Measurements from ENCODE around the gene MIEF1.

MIEF1 gene

DNA sequence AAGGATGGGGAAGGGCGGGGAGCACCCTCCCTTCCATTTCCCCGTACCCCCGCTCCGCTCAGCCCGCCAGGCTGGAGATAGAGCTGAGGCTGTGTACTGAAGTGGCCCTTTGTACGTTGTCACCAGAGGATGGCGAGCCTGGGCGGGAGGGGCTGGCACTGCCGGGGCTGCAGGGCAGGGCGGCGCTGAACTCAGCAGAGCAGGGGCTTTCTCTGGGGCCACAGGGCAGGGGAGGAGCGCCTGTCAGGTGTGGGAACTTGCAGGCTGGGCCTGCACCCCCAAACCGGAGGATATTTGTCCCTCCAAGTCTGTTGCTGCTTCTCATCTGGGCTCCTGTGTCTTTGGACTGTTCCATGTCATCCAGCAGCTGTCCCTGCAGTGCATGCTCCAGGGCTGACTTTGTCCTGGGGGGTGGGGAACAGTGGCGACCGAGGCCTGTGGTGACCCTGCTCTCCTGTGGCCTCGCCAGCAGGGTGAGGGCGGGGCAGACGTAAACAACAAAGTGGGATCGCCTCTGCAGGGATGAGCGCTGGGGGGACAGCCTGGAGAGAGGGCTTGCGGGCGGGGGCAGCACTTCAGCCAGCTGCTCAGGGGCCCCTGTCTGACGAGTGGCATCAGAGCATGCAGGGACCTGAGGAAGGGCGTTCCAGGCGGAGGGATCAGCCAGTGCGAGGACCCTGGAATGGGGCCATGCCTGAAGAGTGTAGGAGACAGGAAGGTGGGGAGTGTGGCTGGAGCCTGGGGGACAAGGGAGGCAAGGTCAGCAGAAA, 32.2 kb upstream of the MIEF1 start:
- DNase-seq = no peak
- in situ Hi-C loops (cut with HindIII; ENCODE audit: low pct_ligation_motif_present, low pct_unique_long_range_greater_than_20kb, low sequenced_read_pairs) = no loop called here

DNA sequence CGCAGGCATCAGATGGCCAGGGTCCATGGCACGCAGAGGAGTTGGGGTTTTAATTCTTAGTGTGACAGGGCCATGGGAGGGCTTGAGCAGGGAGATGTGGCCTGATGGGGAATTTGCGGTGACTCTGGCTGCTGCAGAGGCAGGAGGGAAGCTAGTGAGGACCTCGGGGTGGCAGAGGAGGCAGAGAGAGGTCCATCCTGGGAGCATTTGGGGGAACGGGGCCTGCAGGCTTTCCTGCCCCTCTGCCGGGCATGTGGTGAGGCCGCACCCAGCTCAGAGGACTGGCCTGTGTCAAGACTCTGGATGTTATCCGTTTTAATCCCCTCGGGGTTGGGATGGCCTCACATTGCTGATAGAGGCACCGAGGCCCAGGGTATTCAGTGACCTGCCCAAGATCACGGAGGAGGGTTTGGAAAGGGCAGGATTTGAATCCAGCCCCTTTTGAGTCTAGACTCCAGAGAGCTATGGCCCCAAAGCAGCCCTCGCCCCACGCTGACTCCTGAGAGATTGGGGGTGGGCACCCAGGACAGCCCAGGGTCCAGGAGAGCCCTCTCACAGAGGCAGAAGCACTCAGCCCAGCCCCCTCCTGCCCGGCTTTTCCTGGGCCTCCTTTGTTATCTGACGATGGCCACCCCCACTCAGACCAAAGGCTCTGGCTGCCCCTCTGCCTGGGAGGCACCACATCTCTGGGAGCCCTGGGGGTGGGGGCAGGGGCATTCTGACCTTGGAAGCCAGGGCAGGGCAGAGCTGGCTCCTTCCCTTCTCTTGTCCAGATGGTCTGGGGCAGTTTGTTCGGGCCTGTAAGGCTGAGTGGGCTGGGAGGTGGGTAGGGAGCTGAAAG, 31.4 kb upstream of the MIEF1 start:
- in situ Hi-C loops (cut with HindIII; ENCODE audit: low pct_ligation_motif_present, low pct_unique_long_range_greater_than_20kb, low sequenced_read_pairs) = no loop called here
- DNase-seq = no peak

DNA sequence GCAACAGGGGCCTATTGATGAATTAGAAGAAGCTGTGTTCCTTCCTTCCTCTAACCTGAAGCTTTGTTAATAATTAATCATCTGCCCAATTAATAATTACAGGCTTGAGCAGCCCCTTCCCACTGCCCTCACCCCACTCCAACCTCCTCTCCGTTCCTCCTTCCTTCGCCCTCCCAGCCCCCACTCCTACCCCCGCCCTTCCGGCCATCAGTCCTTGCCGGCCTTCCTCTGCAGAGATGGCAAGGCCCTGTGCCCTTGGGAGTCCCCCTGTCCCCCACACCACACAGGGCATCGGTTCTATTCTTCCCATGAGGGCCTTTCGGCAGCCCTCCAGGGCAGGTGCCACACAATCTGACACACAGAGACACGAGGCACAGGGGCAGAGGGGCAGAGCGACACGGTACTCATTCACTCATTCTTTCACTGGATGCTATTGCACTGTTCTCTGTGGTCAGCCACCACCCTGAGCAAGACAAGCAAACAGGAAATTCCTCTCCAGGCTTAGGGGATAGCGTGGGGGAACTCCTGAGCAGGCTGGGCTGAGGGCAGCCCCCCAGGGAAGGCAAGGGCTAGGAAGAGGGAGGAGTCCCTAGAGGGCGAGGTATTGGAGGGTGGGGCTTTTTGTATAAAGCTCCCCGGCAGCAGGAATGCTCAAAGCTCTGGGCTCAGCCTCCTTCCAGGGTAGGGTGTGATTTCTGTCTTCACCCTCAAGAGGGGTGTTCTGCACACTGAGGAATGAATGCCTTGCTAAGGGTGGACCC, 30.5 kb upstream of the MIEF1 start:
- in situ Hi-C loops (cut with HindIII; ENCODE audit: low pct_ligation_motif_present, low pct_unique_long_range_greater_than_20kb, low sequenced_read_pairs) = no loop called here
- DNase-seq = peak; percentile 82

DNA sequence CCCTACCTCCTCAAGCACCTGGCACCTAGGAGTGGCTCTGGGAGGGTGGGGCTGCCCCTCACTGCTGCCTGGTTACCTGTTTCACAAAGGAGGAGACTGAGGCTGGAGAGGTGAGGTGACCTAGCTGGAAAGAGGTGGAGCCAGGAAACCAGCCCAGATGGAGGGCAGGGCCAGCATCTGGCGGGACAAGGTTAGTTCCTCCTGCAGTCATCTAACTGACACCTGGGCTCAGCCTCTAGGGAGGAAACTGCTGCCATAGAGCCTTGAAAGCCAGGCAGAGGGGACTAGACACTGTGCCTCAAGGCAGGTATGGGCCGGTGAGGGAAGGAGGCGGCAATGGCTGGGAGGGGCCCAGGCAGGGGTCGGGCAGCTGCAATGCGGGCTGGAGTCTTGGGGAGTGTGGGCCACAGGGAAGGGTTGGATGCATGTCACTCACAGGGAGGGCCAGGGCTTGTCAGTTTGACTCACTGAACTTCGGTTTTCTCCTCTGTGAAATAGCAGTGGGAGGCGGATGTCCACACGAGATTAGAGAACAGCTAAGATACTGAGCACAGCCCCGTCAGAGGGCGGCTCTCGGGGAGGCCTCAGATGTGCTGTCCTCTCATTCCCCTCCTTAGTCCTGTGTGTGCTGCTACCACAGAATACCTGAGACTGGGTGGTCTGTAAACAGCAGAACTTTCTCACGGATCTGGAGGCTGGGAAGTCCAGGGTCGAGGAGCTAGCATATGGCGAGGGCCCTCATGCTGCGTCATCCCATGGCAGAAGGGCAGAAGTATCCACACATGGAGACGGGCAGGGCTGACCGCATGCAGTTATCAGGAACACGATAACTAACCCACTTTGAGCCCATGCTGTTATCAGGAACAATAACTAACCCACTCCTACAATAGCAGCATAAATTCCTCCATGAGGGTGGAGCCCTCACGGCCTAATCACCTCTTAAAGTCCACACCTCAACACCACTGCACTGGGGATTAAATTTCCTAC, 29.2 kb upstream of the MIEF1 start:
- in situ Hi-C loops (cut with HindIII; ENCODE audit: low pct_ligation_motif_present, low pct_unique_long_range_greater_than_20kb, low sequenced_read_pairs) = no loop called here
- no peak for DNase-seq

DNA sequence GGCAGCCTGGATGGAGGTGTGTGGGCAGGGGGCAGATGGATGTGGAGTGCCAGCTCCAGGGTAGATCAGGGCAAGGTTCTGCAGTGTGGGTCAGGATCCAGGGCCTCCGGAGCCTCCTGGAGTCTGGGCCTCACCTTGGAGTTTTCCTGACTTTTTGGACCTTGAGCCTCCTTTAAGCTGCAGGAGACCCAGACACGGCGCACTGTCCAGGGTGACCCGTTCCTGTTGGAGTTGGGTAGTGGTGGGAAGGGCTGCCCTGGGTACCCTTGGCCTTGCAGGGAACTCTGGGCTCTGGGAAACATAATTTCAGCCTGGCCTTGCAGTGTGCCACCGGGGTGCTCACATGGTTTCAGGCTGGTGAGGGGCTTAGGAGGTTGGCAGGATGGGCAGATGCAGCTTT, 28.2 kb upstream of the MIEF1 start:
- in situ Hi-C loops (cut with HindIII; ENCODE audit: low pct_ligation_motif_present, low pct_unique_long_range_greater_than_20kb, low sequenced_read_pairs) = no loop called here
- DNase-seq = no peak

DNA sequence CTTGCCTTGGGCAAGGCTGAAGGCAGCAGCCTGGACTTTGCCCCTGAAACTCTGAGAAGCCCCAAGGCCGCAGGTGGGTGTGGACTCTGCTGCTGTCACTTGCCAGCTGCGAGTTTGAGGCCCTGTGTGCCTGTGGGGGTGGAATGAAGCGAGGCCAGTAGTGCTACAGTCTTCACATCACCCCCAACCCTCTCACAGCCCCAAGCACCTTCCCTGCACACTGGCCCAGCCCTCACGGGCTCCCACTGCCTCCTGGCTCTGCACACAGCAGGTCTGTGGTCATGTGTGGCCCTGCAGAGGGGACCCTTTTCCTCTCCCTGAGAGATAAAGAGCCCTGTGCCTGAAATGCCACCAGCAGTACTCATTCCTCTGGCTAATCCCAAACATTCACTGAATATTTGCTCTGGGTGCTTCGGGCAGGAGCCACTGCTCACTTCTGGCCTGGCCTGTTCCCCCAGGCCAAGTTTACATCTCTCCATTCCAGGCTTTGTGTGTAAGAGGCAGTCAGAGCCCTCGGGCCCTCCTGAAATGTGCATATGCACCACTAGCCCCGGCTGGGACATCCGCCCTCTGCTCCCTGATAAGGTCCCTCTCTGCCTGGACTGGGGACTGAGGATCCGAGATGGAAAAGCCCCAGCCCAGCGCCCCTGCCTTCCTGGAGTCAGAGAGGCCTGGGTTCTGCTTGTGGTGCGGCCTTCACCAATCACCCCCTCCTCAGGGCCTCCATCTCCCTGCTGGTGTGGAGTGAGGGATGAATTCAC, 27.6 kb upstream of the MIEF1 start:
- DNase-seq = no peak
- in situ Hi-C loops (cut with HindIII; ENCODE audit: low pct_ligation_motif_present, low pct_unique_long_range_greater_than_20kb, low sequenced_read_pairs) = loop anchor here (25.0 kb wide), 1 partner anchor 87 kb away; the partner anchor contains the start of gene TAB1

DNA sequence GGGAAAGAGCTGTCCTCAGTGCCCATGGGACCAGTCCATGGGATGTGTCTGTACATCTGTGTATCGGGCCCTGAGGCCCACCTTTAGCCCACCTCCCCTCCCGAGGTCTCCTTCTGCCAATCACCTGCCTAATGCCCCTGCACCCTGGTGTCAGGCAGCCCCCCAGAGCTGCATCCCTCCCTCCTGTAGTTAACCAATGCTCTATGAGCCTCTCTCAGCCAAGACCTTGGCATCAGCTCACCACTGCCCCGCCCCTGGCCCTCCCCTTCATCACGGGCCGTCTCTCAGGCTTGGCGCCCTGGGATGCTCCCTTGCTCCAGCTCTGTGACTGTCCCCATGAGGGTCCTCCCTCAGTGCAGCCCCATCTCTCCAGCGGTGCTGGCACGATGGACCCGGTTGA, 26.8 kb upstream of the MIEF1 start:
- in situ Hi-C loops (cut with HindIII; ENCODE audit: low pct_ligation_motif_present, low pct_unique_long_range_greater_than_20kb, low sequenced_read_pairs) = loop anchor here (25.0 kb wide), 1 partner anchor 88 kb away; the partner anchor contains the start of gene TAB1

DNA sequence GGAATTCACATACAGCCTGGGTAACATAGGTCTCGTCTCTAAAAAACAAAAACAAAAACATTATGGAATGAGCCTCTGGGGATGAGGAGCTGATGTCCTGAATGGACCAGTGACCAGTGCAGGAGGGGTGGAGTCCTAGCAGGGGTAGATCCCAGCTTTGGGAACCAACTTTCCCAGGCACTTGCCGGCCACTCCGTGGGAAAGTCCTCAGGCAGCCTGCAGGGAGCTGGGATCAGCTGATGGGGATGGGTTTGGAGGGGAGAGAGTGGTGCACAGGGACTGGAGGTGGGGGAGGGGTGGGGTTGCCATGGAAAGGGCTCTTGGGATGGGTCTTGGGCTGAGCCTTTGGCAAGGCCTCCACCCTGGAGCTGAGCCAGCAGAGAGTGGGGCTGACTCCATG, 26.2 kb upstream of the MIEF1 start:
- no peak for DNase-seq
- in situ Hi-C loops (cut with HindIII; ENCODE audit: low pct_ligation_motif_present, low pct_unique_long_range_greater_than_20kb, low sequenced_read_pairs) = loop anchor here (25.0 kb wide), 1 partner anchor 89 kb away; the partner anchor contains the start of gene TAB1

More for the DNA sequence above, 26.8 kb upstream of the MIEF1 start:
- DNase-seq = no peak

DNA sequence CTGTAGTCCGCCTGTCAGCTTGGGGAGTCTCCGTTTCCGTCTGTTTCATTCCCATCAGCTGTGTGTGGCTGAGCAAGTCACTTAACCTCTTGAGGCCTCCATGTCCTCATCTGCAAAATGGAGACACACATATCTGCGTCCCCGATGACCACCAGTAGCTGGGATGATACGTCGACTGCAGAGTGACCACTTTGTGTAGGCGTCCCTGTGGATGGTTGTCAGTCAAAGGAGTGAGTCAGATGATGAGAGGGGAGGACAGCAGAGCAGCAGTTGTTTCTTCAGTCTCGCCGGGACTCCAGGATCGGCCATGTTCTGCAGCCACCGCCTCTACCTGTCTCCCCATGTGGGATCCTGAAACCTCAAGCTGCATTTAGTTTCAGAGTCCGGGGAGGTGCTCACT, 25.4 kb upstream of the MIEF1 start:
- DNase-seq = no peak
- in situ Hi-C loops (cut with HindIII; ENCODE audit: low pct_ligation_motif_present, low pct_unique_long_range_greater_than_20kb, low sequenced_read_pairs) = loop anchor here (25.0 kb wide), 1 partner anchor 89 kb away; the partner anchor contains the start of gene TAB1

DNA sequence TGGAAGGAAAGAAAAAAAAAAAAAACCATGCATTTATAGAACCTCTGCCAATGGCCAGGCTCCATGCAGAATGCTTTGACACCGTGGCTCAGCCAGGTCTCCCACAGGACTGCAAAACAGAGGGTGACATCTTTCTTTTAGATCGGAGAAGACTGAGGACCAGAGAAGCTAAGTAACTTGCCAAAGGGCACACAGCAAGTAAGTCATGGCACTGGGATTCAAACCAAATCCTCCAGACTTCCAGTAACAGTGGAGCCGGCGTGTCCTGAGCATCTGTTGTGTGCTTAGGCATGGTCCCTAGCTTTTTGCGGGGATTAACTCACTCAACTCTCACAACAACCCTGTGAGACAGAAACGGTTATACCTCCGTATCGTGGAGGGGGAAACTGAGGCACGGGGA, 24.5 kb upstream of the MIEF1 start:
- in situ Hi-C loops (cut with HindIII; ENCODE audit: low pct_ligation_motif_present, low pct_unique_long_range_greater_than_20kb, low sequenced_read_pairs) = loop anchor here (25.0 kb wide), 1 partner anchor 90 kb away; the partner anchor contains the start of gene TAB1

DNA sequence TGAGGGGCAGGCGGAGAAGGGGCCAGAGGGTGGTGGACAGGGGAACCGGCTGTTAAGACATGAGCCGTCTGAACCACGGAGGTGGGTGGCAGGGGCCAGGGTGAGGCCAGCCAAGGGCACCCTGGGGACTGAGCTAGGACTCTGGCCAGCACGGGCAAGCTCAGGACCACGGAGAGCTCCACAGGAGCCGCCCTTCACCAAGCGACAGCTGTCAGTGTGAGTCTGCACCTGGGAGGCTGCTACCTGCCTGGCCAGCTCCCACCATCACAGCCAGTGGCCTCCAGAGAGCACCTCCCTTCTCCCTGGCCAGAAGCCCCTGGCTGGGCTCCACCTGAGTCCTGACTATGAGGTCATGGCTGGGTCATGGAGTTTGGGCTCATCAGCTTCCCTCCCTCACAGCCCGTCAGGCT, 23.6 kb upstream of the MIEF1 start:
- DNase-seq = peak; percentile 43
- in situ Hi-C loops (cut with HindIII; ENCODE audit: low pct_ligation_motif_present, low pct_unique_long_range_greater_than_20kb, low sequenced_read_pairs) = loop anchor here (25.0 kb wide), 1 partner anchor 91 kb away; the partner anchor contains the start of gene TAB1

More for the DNA sequence above, 24.5 kb upstream of the MIEF1 start:
- DNase-seq = no peak

DNA sequence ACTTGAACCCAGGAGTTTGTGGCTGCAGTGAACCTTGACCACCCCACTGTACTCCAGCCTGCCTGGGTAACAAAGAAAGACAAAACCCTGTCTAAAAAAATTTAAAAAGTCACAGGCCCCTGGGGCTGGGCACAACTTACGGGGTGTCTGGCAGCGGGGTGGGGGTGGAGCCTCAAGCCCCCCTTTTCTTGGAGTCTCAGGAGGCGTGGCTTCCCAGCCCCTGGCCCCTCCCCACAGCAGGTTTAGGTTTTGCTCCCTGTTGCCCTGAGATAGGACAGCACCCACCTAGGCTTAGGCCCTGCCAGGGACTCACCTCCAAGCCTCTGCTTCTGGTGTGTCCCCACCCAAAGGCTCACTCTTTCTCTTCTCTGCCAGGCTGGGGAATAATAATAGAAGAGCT, 22.8 kb upstream of the MIEF1 start:
- in situ Hi-C loops (cut with HindIII; ENCODE audit: low pct_ligation_motif_present, low pct_unique_long_range_greater_than_20kb, low sequenced_read_pairs) = loop anchor here (25.0 kb wide), 1 partner anchor 92 kb away; the partner anchor contains the start of gene TAB1
- DNase-seq = no peak

DNA sequence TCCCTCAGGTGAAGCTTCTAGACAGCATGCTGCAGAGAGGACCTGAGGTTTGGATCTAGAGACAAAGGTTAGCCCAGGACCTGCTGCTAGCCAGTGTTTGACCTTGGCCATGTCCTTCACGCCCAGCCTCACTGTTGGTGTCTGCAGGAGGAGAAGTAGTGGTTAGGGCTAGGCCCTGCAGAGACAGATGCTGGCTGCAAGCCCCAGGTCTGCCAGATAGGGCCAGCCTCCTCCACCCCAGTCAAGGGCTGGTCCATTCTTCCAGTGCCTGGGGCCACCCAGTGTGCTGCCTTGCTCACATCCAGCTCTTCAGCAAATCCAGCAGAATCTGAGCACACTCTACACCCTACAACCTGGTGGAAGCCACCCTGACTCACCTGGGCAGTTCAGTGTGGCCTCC, 21.5 kb upstream of the MIEF1 start:
- DNase-seq = no peak

DNA sequence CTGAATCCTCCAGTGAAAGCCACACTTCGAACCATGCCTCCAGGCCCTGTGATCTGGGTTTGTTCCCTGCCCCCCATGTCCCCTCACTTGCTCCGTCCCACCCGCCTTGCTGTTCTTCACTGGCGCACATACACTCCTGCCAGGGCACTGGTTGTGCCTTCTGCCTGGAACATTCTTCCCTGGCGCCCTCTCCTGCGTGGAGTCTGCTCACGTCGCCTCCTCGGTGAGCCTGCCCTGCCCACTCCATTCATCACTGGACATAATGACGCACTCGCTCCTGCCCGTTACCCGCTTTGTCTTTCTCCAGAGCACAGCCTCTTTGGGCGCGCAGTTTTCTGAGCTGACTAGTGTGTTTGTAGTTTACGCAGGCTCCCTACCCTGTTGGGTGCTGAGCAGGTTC, 21.0 kb upstream of the MIEF1 start:
- DNase-seq = no peak
- in situ Hi-C loops (cut with HindIII; ENCODE audit: low pct_ligation_motif_present, low pct_unique_long_range_greater_than_20kb, low sequenced_read_pairs) = loop anchor here (25.0 kb wide), 1 partner anchor 94 kb away; the partner anchor contains the start of gene TAB1

More for the DNA sequence above, 21.5 kb upstream of the MIEF1 start:
- in situ Hi-C loops (cut with HindIII; ENCODE audit: low pct_ligation_motif_present, low pct_unique_long_range_greater_than_20kb, low sequenced_read_pairs) = loop anchor here (25.0 kb wide), 1 partner anchor 93 kb away; the partner anchor contains the start of gene TAB1

DNA sequence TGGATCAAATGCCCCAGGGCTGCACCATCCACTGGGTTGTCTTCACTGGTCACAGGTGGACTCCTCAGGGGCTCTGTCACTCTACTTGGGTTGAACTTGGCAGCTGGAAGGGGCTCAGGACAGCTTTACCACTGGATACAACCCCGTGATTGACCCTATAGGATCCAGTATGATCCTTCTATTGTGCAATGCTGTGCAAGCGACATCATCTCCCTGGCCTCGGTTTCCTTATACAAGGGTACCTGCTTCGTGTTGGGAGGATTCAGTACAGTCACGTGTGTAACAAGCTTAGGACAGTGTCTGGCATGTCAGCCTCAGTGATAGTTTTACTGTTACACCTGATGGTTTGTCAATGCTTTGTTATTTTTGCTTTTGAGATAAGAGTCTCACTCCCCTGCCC, 20.5 kb upstream of the MIEF1 start:
- in situ Hi-C loops (cut with HindIII; ENCODE audit: low pct_ligation_motif_present, low pct_unique_long_range_greater_than_20kb, low sequenced_read_pairs) = loop anchor here (25.0 kb wide), 1 partner anchor 94 kb away; the partner anchor contains the start of gene TAB1
- DNase-seq = no peak

DNA sequence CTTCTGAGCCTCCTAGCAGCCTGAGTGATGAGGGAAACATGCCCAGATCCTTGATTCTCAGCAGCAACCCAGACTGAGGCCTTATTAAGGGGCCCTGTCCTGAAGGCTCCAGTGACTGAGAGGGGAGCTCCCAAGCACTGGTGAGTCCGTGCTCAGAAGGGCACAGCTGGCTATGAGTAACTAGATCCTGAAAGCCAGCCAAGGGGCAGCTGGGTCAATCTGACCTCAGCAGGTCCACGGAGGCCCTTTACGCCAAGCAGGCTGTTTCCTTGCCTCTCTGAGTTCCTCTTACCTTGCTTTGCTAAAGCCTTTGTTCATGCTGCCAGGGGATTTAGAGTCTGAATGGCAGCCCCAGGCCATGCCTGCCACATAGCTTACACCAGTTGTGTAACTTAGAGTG, 19.3 kb upstream of the MIEF1 start:
- DNase-seq = peak; percentile 64
- in situ Hi-C loops (cut with HindIII; ENCODE audit: low pct_ligation_motif_present, low pct_unique_long_range_greater_than_20kb, low sequenced_read_pairs) = loop anchor here (25.0 kb wide), 1 partner anchor 95 kb away; the partner anchor contains the start of gene TAB1
